ENCODE measurements around the gene ZNHIT3. TPM values are rescaled to one million over a fixed set of nuclear protein-coding genes. Genes with fewer than 3 reads are reported as not detected.

ZNHIT3 gene
- total and polyA plus RNA-seq, 2 donors (not counting 1 experiment from before 2014, with no cell fraction given): 29.1 to 44.5 TPM

DNA sequence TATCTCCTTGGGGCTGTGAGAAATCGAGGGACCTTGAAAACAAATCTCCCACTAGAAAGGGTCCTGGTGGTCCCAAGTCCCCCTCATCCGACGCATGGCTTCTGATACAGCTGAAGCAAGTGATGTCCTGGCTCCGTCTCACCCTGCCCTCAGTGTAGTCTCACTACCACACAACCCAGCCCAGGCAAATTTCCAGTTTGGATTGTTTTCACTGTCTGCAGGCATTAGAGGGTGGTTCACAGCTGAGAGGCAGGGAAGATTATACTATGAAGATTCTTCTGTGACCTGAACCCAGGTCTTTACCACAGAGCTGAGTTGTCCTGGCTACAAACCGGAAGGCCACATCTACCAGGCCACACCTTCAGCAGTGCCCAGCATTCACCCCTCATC is 17.7 kb downstream of the ZNHIT3 start:
- H3K9ac ChIP-seq (ENCODE audit: insufficient read depth, low read length): no peak overlapping the region
- DNase-seq (ENCODE audit: low read depth in 2 of 2): no peak
- no peaks in the 10 kb centered on the region for H4K20me1 ChIP-seq (ENCODE audit: control insufficient read depth, extremely low read depth, insufficient read depth, low read length)
- H3K9me3 ChIP-seq (ENCODE audit: control insufficient read depth, insufficient read depth, low read depth, low read length): no peaks in the 10 kb centered on the region
- H3K4me2 ChIP-seq (ENCODE audit: extremely low read depth, insufficient read depth, low read length): no peak overlapping the region
- no peaks in the 10 kb centered on the region for H3K27me3 ChIP-seq (ENCODE audit: control insufficient read depth, insufficient read depth, low read length)
- H3K36me3 ChIP-seq (ENCODE audit: control insufficient read depth, insufficient read depth, low read length): peaks cover 21% of the 10 kb centered on the region
- no peaks in the 10 kb centered on the region for H3K79me2 ChIP-seq (ENCODE audit: control insufficient read depth, insufficient read depth, low read length)
- no peak overlapping the region for H3K4me3 ChIP-seq (replicated peaks in 1 of 4; ENCODE audit: control extremely low read depth in 1 of 4, insufficient read depth in 1 of 4, low read depth in 3 of 4, low read length in 4 of 4)
- no peak overlapping the region for H2AFZ ChIP-seq (ENCODE audit: low read length)
- TF ChIP-seq, protein P1, sequence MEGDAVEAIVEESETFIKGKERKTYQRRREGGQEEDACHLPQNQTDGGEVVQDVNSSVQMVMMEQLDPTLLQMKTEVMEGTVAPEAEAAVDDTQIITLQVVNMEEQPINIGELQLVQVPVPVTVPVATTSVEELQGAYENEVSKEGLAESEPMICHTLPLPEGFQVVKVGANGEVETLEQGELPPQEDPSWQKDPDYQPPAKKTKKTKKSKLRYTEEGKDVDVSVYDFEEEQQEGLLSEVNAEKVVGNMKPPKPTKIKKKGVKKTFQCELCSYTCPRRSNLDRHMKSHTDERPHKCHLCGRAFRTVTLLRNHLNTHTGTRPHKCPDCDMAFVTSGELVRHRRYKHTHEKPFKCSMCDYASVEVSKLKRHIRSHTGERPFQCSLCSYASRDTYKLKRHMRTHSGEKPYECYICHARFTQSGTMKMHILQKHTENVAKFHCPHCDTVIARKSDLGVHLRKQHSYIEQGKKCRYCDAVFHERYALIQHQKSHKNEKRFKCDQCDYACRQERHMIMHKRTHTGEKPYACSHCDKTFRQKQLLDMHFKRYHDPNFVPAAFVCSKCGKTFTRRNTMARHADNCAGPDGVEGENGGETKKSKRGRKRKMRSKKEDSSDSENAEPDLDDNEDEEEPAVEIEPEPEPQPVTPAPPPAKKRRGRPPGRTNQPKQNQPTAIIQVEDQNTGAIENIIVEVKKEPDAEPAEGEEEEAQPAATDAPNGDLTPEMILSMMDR (conservative IDR thresholded peaks at IDR 0.05 in 1 of 2, IDR thresholded peaks at IDR 0.05 in 1 of 2; ENCODE audit: low read depth in 1 of 2, low read length in 2 of 2): no peak
- H3K4me1 ChIP-seq (ENCODE audit: control insufficient read depth, extremely low read depth, insufficient read depth, low read length): no peaks in the 10 kb centered on the region
- H3K27ac ChIP-seq (ENCODE audit: insufficient read depth, low read length): no peak overlapping the region

DNA sequence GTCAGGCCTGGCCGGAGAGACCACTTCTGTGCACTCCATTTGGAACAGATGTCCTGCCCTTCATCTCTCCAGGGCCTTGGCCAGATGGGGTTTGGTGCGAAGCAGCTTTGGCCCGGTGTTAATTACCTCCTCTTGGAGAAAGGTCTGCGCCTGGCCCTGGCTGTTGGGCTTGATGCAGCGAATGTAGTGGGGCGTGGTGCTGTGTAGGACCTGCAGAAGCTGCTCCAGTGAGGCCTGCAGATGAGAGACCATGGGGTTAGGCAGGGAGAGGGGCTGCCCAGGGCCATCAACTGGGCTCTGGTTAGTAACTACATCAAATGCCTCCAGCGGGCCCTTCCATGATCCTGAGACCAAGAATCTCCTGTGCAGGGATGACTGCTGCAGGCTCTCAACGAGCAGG is 18.7 kb downstream of the ZNHIT3 start:
- Histone ChIP-seq H3K4me2 (ENCODE audit: extremely low read depth, insufficient read depth, low read length) (no peak overlapping the region), H4K20me1 (ENCODE audit: control insufficient read depth, extremely low read depth, insufficient read depth, low read length) (no peaks in the 10 kb centered on the region), H3K79me2 (ENCODE audit: control insufficient read depth, insufficient read depth, low read length) (no peaks in the 10 kb centered on the region), H3K27me3 (ENCODE audit: control insufficient read depth, insufficient read depth, low read length) (no peaks in the 10 kb centered on the region), H2AFZ (ENCODE audit: low read length) (no peak overlapping the region), H3K27ac (ENCODE audit: insufficient read depth, low read length) (no peak overlapping the region), H3K4me3 (replicated peaks in 1 of 4; ENCODE audit: control extremely low read depth in 1 of 4, insufficient read depth in 1 of 4, low read depth in 3 of 4, low read length in 4 of 4) (no peak overlapping the region), H3K36me3 (ENCODE audit: control insufficient read depth, insufficient read depth, low read length) (peaks cover 21% of the 10 kb centered on the region), H3K4me1 (ENCODE audit: control insufficient read depth, extremely low read depth, insufficient read depth, low read length) (no peaks in the 10 kb centered on the region), H3K9ac (ENCODE audit: insufficient read depth, low read length) (no peak overlapping the region), H3K9me3 (ENCODE audit: control insufficient read depth, insufficient read depth, low read depth, low read length) (no peaks in the 10 kb centered on the region)
- no peak for DNase-seq (ENCODE audit: low read depth in 2 of 2)
- TF ChIP-seq EZH2 (IDR thresholded peaks at IDR 0.05; ENCODE audit: low read length, missing control alignments): no peak
- TF ChIP-seq, protein P1 (conservative IDR thresholded peaks at IDR 0.05 in 1 of 2, IDR thresholded peaks at IDR 0.05 in 1 of 2; ENCODE audit: low read depth in 1 of 2, low read length in 2 of 2): no peak

DNA sequence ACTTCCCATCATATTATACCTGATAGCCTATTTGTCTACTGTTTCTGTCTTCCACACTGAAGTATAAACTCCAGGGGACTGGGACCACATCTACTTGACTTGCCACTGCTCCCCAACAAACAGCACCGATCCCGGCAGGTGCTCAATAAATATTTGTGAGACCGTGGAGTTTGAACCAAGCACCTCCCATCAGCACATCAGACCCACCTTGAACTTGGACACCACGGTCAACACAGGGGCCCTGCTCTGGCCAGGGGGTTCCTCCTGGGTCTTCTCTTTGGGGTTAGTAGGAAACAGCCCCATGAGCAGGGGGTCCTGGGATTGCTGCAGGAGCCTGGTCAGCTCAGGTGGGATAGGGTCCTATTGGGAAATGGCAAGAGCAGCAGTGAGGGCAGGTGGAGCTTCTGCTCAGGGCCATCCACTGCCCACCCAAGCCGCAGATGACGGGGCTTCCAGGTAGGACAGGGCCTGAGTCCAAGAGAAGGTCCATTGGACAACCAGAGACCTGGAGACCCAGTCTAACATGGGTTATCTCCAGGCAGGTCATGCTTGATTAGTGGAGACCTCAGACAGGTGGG is 19.9 kb downstream of the ZNHIT3 start:
- no peaks in the 10 kb centered on the region for H3K4me1 ChIP-seq (ENCODE audit: control insufficient read depth, extremely low read depth, insufficient read depth, low read length)
- H2AFZ ChIP-seq (ENCODE audit: low read length): no peak overlapping the region
- H3K36me3 ChIP-seq (ENCODE audit: control insufficient read depth, insufficient read depth, low read length): peaks cover 16% of the 10 kb centered on the region
- no peak for TF ChIP-seq EZH2 (IDR thresholded peaks at IDR 0.05; ENCODE audit: low read length, missing control alignments)
- TF ChIP-seq, protein P1 (conservative IDR thresholded peaks at IDR 0.05 in 1 of 2, IDR thresholded peaks at IDR 0.05 in 1 of 2; ENCODE audit: low read depth in 1 of 2, low read length in 2 of 2): no peak
- H3K79me2 ChIP-seq (ENCODE audit: control insufficient read depth, insufficient read depth, low read length): no peaks in the 10 kb centered on the region
- H3K27me3 ChIP-seq (ENCODE audit: control insufficient read depth, insufficient read depth, low read length): no peaks in the 10 kb centered on the region
- H3K9me3 ChIP-seq (ENCODE audit: control insufficient read depth, insufficient read depth, low read depth, low read length): no peaks in the 10 kb centered on the region
- no peak overlapping the region for H3K4me3 ChIP-seq (replicated peaks in 1 of 4; ENCODE audit: control extremely low read depth in 1 of 4, insufficient read depth in 1 of 4, low read depth in 3 of 4, low read length in 4 of 4)
- H3K9ac ChIP-seq (ENCODE audit: insufficient read depth, low read length): no peak overlapping the region
- H3K27ac ChIP-seq (ENCODE audit: insufficient read depth, low read length): no peak overlapping the region
- H4K20me1 ChIP-seq (ENCODE audit: control insufficient read depth, extremely low read depth, insufficient read depth, low read length): no peaks in the 10 kb centered on the region
- DNase-seq (ENCODE audit: low read depth in 2 of 2): no peak
- H3K4me2 ChIP-seq (ENCODE audit: extremely low read depth, insufficient read depth, low read length): no peak overlapping the region

Measured in fibroblast of lung (primary cell).